ENCODE data around the gene SLC6A1. TPM values are rescaled to one million over a fixed set of nuclear protein-coding genes. Genes with fewer than 3 reads are reported as not detected.

Gene SLC6A1
- total RNA-seq, 1 experiment from 2014 or later = not detected

- no peak for DNase-seq (ENCODE audit: low read depth)
Measured at GRCh38 chr3:10970306-10970960, 22.1 kb upstream of the SLC6A1 start.

GRCh38 chr3:10972072-10972782, 20.3 kb upstream of the SLC6A1 start:
- DNase-seq (ENCODE audit: low read depth) = no peak

DNA sequence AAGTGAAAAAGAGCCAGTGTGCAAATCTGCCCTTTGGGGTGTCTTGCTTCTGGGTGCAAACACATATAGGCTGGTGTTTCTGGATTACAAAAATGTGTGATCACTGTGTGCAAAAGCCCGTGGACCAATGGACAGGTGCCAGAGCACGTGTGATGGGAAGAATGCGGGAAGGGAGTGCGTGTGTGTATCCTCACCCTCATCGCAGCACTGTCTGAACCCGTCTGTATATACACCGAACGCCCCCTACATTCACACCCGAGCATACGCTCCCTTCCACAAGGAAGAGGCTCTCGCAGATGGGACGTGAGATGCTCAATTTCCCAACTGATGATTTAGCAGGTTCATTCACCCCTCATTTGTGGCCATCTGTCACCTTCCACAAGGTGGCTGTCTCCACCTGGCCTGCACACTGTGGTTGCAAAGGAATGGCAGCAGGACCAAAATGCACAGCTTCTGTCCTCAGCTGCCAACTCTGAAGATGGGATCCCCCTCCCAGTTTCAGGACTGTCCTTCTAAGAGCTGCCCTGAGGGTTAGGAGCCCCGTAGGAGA, 19.4 kb upstream of the SLC6A1 start:
- no peak for DNase-seq (ENCODE audit: low read depth)

DNA sequence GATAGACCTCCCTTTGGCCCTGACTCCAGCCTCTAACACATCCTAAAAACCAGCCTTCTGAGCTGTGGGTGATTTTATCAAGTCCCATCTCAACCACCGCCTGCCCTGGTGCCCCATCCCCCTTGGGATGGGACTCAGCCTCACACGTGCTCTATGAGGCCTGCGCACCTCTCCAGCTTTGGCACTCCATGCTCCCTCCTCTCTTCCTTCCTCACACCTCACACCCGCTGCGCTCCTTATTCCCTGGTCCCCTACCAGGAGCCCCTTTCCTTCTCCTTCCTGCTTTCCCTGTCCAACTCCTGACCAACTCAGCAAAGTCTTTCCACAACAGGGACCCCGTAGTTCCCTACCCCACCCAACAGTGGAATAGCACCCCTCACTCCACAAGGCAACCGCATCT, 18.4 kb upstream of the SLC6A1 start:
- DNase-seq (ENCODE audit: low read depth) = no peak

- DNase-seq (ENCODE audit: low read depth) = no peak
Measured at GRCh38 chr3:10974746-10975375, 17.7 kb upstream of the SLC6A1 start.

GRCh38 chr3:10975695-10976234, 16.8 kb upstream of the SLC6A1 start:
- DNase-seq (ENCODE audit: low read depth) = no peak

DNA sequence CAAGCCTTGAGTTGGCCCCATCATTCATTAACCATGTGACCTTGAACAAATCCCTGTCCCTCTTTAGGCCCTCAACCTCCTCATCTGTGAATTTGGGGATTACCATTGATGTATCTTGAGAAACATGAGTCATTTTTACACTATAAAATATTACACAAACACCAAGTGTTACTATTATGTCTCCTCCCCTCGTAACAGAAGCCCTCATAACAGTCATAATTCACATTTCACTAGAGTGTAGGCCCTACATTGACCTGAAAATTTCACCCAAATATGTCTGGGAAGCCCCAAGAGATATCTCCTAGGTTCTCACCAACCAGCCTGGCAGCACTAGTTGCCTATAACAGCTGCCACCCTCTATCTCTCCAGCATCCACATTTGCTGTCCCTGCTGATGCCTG, 15.8 kb upstream of the SLC6A1 start:
- DNase-seq (ENCODE audit: low read depth) = no peak

- peak; percentile 70 for DNase-seq (ENCODE audit: low read depth)
Measured at GRCh38 chr3:10977892-10978510, 14.5 kb upstream of the SLC6A1 start.

- no peak for DNase-seq (ENCODE audit: low read depth)
Measured at GRCh38 chr3:10978956-10979355, 13.6 kb upstream of the SLC6A1 start.

- DNase-seq (ENCODE audit: low read depth) = no peak
Measured at GRCh38 chr3:10980312-10980711, 12.2 kb upstream of the SLC6A1 start.

DNA sequence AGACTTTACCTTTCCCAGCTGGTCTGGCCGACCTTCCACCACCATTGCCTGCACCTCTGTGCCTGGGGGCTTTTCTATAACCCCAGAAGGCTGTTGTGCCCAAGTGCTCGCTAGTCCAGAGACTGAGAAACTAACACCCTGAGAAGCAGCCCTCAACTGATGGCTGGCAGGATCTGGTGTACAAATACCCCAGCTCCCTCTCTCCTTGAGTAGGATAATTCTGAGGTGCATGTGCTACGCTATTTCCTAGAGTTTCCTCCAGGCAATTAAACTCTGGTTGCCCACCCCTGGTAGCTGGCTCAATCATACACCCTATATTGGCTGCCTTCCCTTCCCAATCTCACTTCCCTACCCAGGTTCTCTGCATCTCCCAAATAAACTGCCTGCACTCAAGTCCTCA, 11.5 kb upstream of the SLC6A1 start:
- DNase-seq (ENCODE audit: low read depth) = no peak

DNA sequence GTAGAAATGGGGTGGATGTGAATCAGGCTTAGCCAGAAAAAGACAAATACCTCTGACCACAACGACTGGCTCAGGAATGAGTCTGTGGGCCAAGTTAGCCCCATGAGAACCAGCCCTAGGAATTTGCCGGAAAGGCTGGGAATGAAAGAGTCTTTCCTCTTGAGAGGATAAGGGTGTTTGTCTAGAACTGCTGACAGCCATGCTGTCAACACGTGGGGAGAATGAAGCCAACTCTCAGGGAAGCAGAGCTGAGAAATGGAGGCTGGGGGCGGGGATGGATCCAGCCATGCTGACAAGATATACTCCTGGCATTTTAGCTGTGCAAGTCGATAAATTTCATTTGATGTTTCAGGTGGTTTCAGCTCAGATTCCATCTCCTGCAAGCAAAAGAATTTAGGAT, 10.6 kb upstream of the SLC6A1 start:
- DNase-seq (ENCODE audit: low read depth) = peak; percentile 50

GRCh38 chr3:10982782-10983181, 9.8 kb upstream of the SLC6A1 start:
- DNase-seq (ENCODE audit: low read depth) = peak; percentile 56

DNA sequence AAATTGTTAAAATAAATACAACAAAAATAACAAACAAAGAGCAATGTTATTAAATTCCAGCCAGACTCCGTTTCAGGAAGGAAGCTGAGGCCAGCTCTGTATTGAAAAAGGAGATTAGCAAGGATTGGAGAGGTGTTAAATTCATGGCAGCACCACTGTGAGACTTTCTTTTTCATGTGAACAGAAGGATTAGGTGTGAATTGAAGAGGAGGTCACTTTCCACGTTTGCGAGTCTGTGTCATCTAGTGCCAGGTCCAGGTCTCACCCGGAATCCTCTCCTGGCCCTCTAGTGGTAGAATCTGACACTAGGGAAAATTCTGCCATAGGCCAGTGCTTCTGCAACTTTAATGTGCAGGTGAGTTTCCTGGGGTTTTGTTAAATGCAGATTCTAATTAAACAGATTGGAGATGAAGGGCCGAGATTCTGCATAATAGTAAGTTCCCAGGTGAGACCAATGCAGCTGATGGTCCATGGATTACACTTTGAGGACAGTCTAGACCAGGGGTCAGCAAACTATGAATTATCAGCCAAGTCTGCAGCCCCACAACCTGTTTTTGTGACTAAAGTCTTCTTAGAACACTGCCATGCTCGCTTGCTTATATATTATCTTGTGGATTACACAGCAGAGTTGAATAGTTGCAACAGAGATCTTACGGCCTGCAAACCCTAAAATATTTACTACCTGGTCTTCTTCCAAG, 9.2 kb upstream of the SLC6A1 start:
- peak; percentile 46 for DNase-seq (ENCODE audit: low read depth)

DNA sequence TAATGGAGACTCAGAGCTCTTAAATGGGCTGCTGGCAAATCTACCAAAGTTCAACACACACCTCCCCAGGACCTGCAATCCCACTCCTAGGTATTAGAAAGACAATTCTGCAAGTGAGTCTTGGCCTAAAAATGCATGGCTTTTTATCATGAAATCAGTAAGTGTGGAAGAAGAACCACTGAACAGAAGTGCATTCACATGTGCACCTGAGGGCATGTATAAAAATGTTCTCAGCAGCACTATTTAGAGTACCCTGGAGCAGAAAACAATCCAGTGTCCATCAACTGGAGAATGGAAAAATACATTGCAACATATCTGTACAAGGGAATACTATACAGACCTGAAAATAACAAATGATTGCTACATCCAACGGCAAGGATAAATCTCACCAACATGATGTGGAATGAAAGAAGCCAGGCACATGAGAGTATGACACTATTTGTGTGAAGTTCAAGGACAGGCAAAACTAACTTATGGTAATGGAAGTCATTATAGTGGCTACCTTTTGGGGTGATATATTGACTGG, 8.1 kb upstream of the SLC6A1 start:
- no peak for DNase-seq (ENCODE audit: low read depth)

GRCh38 chr3:10985181-10985580, 7.4 kb upstream of the SLC6A1 start:
- no peak for DNase-seq (ENCODE audit: low read depth)

- no peak for DNase-seq (ENCODE audit: low read depth)
Measured at GRCh38 chr3:10986592-10986991, 6.0 kb upstream of the SLC6A1 start.

DNA sequence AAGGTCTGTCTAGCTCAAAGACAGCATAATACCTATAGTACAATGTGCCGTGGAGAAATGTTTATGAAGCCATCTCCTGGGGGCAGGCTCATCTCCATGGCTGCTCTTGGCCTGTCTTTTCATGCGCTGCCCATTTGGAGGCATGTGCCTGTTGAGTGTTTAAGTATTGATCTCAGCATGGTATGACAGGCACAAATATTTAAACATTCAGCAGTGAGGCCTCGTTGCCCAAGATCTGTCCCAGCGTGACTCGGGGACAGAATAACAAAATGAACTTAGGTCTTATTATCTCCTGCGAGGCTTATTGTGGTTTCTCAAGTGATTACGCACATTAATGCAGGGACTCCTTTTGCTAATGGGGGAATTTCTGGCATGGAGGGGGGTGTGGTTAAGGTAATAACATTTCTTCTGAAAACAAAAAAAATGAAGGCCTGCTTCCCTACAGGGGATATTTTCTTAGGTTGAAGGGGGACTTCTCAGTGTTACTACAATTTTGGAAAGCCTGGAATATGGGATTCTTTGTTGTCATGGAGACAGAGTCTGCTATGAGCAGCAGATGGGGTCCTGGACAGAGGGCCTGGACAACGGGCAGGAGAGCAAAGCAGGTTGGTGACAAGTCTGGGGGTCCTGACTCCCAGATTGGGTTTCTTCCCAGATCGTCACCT, 4.4 kb upstream of the SLC6A1 start:
- no peak for DNase-seq (ENCODE audit: low read depth)

DNA sequence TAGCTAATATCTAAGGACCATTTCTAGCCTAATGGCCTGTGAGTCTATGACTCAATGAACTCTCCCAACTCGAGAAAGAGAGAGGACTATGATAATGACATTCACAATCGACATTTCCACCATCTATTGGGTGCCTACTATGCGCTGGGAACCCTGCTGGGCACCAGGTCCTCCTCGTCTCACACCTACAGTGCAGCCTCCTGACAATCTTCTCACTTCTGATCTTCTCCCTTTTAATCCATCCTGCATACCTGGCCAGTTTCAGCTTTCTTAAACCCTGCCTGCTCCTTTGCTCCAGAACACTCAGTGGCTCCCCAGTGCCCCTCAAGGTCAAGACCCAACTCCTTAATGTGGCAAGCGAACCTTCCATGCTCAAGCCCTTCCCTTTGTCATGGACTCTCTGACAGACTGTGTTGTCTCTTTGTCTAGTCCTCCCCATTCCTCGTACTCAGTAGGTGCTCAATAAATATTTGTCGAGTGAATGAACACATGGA, 3.5 kb upstream of the SLC6A1 start:
- no peak for DNase-seq (ENCODE audit: low read depth)

DNA sequence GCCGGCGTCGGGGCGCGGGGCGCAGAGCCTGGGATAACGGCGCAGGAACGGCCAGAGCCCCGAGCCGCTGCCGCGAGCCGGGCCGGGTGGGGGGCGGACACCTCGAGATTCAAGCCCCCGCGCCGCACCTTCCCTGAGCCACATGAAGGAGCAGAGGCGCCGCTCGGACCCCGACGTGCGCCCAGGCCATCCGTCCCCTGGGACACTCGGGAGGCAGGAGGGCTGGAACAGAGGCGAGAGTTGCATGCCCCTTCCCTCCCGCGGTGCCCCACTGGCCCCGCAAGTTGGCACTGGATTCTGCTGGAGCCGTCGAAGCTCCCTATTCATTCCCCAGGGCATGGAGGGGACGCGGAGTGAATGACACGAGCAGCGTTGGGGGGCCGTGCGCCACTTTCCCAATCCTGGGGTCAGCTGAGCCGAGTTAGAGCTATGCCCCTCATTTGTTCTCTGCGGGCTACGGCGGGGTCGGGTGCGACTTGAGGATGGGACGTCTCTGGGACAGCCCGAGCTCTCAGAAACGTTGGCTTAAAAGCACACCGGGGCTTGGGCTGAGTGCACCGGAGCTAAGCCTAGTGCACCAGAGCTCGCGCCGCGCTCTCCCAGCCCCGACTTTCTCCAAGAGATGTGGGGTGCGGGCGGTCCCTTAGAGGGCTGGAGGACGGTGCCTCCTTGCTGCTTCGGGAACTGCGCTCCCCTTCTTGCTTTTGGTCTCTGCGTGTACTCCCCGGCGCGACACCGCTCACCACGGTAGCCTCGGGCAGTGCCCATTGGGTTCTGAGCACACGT, 588 bp downstream of the SLC6A1 start:
- no peak for DNase-seq (ENCODE audit: low read depth)
